Measurements from ENCODE around the gene ANKS1B.

- TF ChIP-seq POLR2A (IDR thresholded peaks at IDR 0.05) (no peak), CTCF (IDR thresholded peaks at IDR 0.05) (no peak)
Measured at GRCh38 chr12:99847936-99848335, 136.8 kb downstream of the ANKS1B start.

Data from Peyer's patch (tissue), 4 donors.